Measurements from ENCODE around the gene PKN1. TPM values are rescaled to one million over a fixed set of nuclear protein-coding genes. Genes with fewer than 3 reads are reported as not detected.

Gene PKN1
- total and polyA plus RNA-seq, 9 of the 15 experiments (the other 6 are each of a cell fraction or from before 2014, with no cell fraction given) = 0.30 to 228 (median 77.5) TPM

- 0 out of 4 replicates have a peak, but pooled peaks of 1 of the 2 experiments have one; percentile 24 for TF ChIP-seq MLLT1 (IDR thresholded peaks at IDR 0.05)
- 0 out of 2 replicates have a peak, but pooled peaks have one; percentile 46 for TF ChIP-seq ZBTB9 (CRISPR knock-in tag; IDR thresholded peaks at IDR 0.05)
- TF ChIP-seq ELK3 (CRISPR knock-in tag; IDR thresholded peaks at IDR 0.05) = no peak
- peak; percentile 1 for TF ChIP-seq POLR2B (IDR thresholded peaks at IDR 0.05; ENCODE audit: low read depth, partially characterized antibody)
- TF ChIP-seq ERF (CRISPR knock-in tag; IDR thresholded peaks at IDR 0.05) = 0 out of 2 replicates have a peak, but pooled peaks have one; percentile 36
- TF ChIP-seq KDM4B (IDR thresholded peaks at IDR 0.05; ENCODE audit: borderline replicate concordance in 2 of 2, low read depth in 1 of 2) = 0 out of 4 replicates have a peak, but pooled peaks of 1 of the 2 experiments have one; percentile 45
- TF ChIP-seq TBL1XR1 (IDR thresholded peaks at IDR 0.05; ENCODE audit: low read length in 2 of 2) = 0 out of 4 replicates have a peak, but pooled peaks of 1 of the 2 experiments have one; percentile 3
- TF ChIP-seq FOXJ2 (tag; IDR thresholded peaks at IDR 0.05) = no peak
- TF ChIP-seq ZNF609 (CRISPR knock-in tag; IDR thresholded peaks at IDR 0.05; ENCODE audit: borderline replicate concordance) = no peak
- TF ChIP-seq ASH1L (IDR thresholded peaks at IDR 0.05; ENCODE audit: borderline replicate concordance, low read depth, partially characterized antibody) = no peak
- no peak for TF ChIP-seq MAX (CRISPR knock-in tag; IDR thresholded peaks at IDR 0.05)
- peak; percentile 27; the same call in 1 of the 2 replicates for TF ChIP-seq SUPT5H (IDR thresholded peaks at IDR 0.05)
- TF ChIP-seq EWSR1 (IDR thresholded peaks at IDR 0.05; ENCODE audit: borderline replicate concordance, low read depth, partially characterized antibody) = no peak
- peak; percentile 4 for TF ChIP-seq RBBP5 (IDR thresholded peaks at IDR 0.05; ENCODE audit: borderline replicate concordance, insufficient read depth, low read length, poor library complexity, severe bottlenecking)
- TF ChIP-seq JUNB (CRISPR knock-in tag; conservative IDR thresholded peaks at IDR 0.05) = no peak
Measured at GRCh38 chr19:14516746-14517438, 83.8 kb downstream of the PKN1 start (continued).
